ENCODE measurements around the gene DHODH.
"Not testable (repeated sequence)": the region's sequence is repeated elsewhere in the genome, so short reads cannot be mapped to it uniquely, and the experiment has no call there.

The DHODH gene

DNA sequence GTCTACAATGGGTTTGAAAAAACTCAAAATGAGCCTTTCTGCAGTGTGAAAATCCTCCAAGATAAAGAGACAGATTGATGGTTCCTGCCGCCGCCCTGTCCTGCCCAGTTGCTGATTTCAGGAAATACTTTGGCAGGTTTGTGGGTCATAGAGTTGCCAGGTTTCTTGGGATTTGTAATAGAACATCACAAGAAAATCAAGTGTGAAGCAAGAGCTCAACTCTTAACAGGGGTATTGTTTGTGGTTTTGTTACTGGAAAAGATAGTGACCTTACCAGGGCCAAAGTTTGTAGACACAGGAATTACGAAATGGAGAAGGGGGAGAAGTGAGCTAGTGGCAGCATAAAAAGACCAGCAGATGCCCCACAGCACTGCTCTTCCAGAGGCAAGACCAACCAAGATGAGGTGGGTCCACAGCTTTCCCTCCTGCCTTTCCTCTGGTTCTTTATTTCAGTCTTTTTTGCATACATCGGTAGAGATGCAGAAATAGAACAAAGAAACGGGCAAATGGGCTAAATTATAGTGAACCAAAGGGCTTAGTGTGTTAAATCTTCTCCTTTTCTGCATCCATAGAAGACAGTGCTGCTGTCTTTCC, 45.8 kb downstream of the DHODH start, which contains the start of gene HP:
Gene HP, plus strand, starts transcription at position 252 of the 594 bp plus-strand sequence. Its CDS starts 148 bp downstream, at position 400.
- not testable (repeated sequence) for DNase-seq

- DNase-seq, result no peak
Measured at GRCh38 chr16:72055911-72056310, 47.4 kb downstream of the DHODH start.

DNA sequence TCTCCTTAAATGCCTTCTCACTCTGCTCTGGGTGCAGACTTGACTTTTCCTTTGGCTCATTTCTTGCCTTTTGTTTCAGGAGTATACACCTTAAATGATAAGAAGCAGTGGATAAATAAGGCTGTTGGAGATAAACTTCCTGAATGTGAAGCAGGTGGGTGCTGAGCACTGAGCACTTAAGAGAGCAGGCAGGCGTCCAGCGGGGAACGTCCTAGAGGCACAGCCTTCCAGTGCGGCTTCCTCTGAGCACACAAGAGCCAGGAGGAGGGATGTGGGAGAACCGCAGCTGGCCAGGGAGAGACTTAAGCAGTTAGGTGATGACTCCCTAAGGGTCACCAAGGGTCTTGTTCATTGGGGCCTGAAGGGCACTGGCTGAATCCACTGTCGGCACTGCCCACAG, 48.8 kb downstream of the DHODH start:
- not testable (repeated sequence) for DNase-seq

DNA sequence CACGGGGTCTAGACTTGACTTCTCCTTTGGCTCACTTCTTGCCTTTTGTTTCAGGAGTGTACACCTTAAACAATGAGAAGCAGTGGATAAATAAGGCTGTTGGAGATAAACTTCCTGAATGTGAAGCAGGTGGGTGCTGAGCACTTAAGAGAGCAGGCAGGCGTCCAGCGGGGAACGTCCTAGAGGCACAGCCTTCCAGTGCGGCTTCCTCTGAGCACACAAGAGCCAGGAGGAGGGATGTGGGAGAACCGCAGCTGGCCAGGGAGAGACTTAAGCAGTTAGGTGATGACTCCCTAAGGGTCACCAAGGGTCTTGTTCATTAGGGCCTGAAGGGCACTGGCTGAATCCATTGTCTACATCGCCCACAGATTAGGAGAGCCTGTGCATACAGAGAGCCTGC, 50.5 kb downstream of the DHODH start:
- DNase-seq, result not testable (repeated sequence)

GRCh38 chr16:72060405-72060804, 51.9 kb downstream of the DHODH start:
- DNase-seq, result no peak

GRCh38 chr16:72061564-72061963, 53.0 kb downstream of the DHODH start:
- DNase-seq, result no peak

GRCh38 chr16:72064361-72064894, 55.9 kb downstream of the DHODH start:
- no peak for DNase-seq

- DNase-seq, result no peak
Measured at GRCh38 chr16:72066747-72067146, 58.2 kb downstream of the DHODH start.

- DNase-seq, result no peak
Measured at GRCh38 chr16:72068930-72069329, 60.4 kb downstream of the DHODH start.

DNA sequence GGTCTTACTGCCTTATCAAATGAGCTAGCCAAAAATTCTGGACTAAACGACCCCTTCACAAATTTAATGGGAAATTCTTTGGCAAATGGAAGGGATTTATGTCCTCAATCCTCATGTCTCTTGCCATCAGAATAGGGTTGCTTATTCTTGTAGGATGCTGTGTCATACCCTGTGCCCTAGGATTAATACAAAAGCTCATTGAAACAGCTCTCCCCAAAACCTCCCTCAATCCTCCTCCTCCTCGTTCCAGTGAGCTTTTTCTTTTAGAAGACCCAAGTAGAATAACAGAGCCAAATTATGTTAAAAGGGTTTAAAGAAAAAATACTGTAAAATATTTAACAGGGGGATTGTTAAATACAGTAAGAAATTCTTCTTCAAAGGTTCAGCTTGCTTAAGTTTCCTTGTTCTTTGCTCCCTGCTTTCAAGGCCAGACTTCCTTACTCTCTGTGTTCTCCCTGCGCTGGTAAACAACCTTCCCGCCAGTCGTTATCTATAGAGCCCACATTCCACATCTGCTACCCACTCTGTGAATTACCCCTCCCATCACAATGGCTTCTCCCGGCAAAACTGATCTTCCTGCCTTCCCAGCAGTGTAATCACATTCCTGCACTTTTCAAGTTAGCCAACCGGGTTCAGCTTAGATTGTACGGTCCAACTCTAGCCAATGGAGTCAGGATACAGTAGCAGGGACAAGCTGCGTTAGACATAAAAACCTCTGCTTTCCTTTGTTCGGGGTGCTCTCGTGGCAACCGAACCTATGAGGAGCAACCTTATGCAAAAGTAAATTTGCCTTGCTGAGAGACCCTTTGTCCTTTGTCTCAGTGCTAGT, 64.2 kb downstream of the DHODH start:
- DNase-seq, result no peak

DNA sequence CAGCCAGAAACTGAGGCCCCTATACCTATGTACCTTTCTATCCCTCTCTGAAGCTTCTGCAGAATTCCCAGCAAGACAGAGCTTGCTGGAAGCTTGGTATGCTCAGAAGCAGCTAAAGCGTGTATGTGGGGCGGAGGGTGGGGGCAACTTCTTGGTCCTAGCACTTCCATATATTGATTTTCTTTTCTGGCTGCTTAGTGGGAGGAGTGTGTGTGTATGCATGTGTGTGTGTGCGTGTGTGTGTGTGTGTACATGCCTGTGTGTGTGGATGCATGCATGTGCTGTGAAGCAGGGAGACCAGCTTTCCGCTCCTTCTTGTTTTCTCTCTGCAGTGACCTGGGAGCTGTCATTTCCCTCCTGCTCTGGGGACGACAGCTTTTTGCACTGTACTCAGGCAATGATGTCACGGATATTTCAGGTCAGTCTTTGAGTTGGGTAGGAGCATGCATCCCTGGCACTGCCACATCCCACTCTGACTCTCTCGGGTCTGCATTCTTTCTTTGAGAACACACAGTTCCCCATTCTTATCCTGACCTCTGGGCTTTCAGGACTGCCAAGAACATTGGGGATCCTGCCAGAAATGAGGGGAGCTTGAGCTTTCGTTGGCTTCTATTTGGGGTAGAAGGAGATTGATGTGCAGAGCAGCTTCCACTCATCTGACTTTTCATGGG, 65.2 kb downstream of the DHODH start:
- no peak for DNase-seq

- DNase-seq, result not testable (repeated sequence)
Measured at GRCh38 chr16:72075067-72075466, 66.5 kb downstream of the DHODH start.

All from left hindlimb (tissue), 1 donor.